Stimulated activated CD8-positive, alpha-beta memory T cell treated with anti-CD3 and anti-CD28 coated beads, Interleukin-4, amount 100 ng/mL, for 4 hours (primary cell): Measurements from ENCODE around the gene TRPM6.

Source experiments
- DNase-seq, 2 donors: peaks; one replicate each; pipeline ENCODE4 v3.0.0-alpha.2; 2020; ENCODE audit warnings: low read depth in 2 of 2, low spot score in 1 of 2

Gene TRPM6

GRCh38 chr9:74726581-74726980 is 161.1 kb downstream of the TRPM6 start:
- DNase-seq, result no peak

- no peak for DNase-seq
Measured at GRCh38 chr9:74724317-74724716, 163.4 kb downstream of the TRPM6 start.

DNA sequence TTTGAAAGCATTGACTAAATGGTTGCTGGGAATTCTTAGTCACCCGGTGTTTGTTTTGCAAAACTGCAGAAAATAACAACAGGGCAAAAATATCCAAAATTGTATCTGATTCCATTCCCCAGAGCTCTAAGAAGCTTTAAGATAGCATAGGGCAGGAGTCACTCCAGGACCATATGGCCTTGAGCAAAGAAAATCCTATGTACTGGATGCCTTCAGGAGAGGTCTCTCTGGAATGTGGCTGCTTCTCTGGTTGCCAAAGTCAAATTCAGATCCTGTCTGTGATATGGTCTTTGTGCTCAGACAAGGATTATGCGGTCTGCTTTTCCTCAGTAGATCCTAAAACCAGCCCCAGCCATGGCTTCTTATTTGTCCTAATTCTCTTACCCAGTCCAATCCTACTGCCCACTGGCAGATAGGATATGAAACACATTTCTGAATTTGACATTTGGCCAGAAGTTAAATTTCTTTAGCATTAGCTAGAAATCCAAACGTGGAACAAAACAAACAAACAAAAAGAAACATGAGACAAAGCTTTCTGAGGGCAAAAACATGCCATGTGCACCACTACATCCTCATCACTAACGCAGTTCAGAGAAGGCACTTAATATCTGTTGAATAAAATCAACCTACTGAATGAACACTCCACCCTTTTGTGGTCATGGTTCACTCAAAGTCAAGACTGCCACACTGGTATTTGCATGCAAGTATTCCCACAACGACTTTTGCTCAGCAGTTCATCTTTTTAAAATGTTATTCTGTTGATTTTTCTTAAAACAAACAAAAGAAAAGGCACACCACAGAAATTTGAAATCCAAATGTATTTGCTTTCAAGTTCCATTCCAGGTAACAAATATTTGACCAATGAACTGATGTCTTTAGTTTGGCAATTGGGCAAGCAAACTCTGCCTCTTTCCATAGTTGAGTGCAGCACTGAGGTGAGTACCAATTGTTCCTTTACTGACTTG is 165.7 kb downstream of the TRPM6 start:
- DNase-seq, result no peak

DNA sequence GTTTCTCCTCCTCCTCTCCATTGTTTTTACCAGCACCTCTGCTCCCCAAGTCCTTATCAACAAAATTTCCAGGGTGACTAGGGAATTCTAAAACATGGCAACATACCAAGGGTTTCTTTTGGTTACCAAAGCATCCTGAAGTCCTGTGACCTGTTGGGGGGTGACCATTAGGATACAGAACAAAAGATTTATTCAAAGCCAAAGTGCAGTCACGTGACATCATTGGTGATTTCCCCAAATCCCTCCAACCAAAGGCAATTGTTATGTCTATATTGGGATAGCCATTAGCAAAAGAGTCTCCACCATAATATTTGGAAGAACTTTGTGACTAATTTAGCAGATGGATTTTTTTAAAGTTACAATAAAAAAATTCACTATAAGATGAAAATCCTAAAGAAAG is 168.4 kb downstream of the TRPM6 start:
- DNase-seq, result no peak

- DNase-seq, result no peak
Measured at GRCh38 chr9:74718709-74719108, 169.0 kb downstream of the TRPM6 start.

DNA sequence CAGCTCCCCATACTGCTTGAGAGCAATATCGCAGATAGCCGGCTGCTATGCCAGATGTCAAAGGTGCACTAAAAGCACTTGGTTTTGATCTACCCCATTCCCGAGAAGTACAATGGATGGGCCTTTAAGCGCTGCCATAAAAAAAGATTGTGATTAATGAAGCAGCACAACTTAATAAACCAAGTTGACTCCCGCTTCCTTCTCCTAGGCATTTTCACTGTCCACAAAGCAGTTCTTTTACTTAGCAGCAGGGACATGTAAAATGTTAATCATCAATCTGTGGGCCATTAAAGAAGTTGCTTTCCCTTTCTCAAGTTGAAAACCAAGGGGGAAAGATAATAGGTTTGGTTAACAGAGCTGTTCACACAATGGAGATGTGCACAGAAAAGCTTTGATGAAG is 176.4 kb downstream of the TRPM6 start:
- DNase-seq, result no peak

DNA sequence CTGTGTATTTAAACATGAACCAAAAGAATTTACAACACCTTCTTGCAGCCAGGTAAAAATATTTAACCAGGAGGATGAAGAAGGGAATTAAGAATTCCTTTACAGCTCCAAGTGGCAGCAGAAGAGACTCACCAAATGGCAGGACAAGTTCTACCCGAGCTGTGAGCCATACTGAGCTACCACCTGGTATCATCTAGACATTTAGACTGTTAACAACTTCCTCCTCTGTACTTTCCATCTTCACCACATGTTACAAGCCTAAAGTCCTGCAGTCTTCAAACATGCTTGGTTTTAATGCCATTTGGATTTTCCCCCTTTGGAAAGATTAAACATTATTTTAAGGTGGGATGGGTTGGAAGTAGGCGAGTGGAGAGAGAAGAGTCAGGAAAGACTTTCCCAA is 190.2 kb downstream of the TRPM6 start:
- no peak for DNase-seq

DNA sequence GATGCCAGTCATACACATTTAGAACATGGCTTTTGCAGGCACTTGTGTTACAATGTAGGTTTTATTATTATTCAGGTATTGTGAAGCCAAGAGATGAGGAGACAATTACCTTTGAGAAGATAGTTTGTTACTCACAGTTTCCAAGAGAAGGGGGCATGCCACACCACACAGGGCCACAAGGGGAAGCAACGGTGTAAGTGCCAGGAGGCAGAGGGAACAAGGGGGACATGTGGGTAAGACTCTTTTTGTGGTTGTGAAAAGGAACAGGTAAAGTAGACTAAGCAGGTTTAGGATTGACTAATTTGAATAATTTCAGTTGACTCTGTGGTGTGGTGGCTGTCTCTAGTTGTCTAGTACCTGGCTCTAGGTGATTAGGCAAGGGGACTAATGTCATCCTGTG is 191.2 kb downstream of the TRPM6 start:
- no peak for DNase-seq

- DNase-seq, result no peak
Measured at GRCh38 chr9:74691058-74691457, 196.7 kb downstream of the TRPM6 start.

- no peak for DNase-seq
Measured at GRCh38 chr9:74683322-74683721, 204.4 kb downstream of the TRPM6 start.

- DNase-seq, result no peak
Measured at GRCh38 chr9:74681906-74682305, 205.8 kb downstream of the TRPM6 start.

- DNase-seq, result no peak
Measured at GRCh38 chr9:74674077-74674476, 213.6 kb downstream of the TRPM6 start.
